Right kidney (tissue), 1 donor: ENCODE measurements around the gene TFAP2A.

ENCODE experiments used
- DNase-seq: peaks from one replicate; pipeline ENCODE4 v3.0.0-alpha.2; 2016

TFAP2A gene

GRCh38 chr6:10426781-10427279 is 12.0 kb upstream of the TFAP2A start:
- no peak for DNase-seq

- peak; percentile 83 for DNase-seq
Observed at GRCh38 chr6:10425975-10426780, 11.3 kb upstream of the TFAP2A start.

GRCh38 chr6:10425176-10425974 is 10.5 kb upstream of the TFAP2A start:
- DNase-seq = peak; percentile 53

GRCh38 chr6:10424040-10424439 is 9.2 kb upstream of the TFAP2A start:
- DNase-seq = no peak

- DNase-seq = no peak
Observed at GRCh38 chr6:10422737-10423034, 7.8 kb upstream of the TFAP2A start.

- peak; percentile 49 for DNase-seq
Observed at GRCh38 chr6:10421921-10422736, 7.3 kb upstream of the TFAP2A start.

- peak; percentile 54 for DNase-seq
Observed at GRCh38 chr6:10421158-10421920, 6.5 kb upstream of the TFAP2A start.

- DNase-seq = peak; percentile 35
Observed at GRCh38 chr6:10420546-10421157, 5.8 kb upstream of the TFAP2A start.

GRCh38 chr6:10419749-10420545 is 5.1 kb upstream of the TFAP2A start:
- peak; percentile 37 for DNase-seq

GRCh38 chr6:10418862-10419748 is 4.2 kb upstream of the TFAP2A start:
- DNase-seq = peak; percentile 73

- DNase-seq = peak; percentile 42
Observed at GRCh38 chr6:10418361-10418861, 3.5 kb upstream of the TFAP2A start.

GRCh38 chr6:10417681-10418104 is 2.8 kb upstream of the TFAP2A start:
- DNase-seq = peak; percentile 58

GRCh38 chr6:10416863-10417641 is 2.2 kb upstream of the TFAP2A start:
- peak; percentile 59 for DNase-seq

GRCh38 chr6:10416516-10416862 is 1.6 kb upstream of the TFAP2A start:
- DNase-seq = peak; percentile 44

GRCh38 chr6:10415617-10416480 is 975 bp upstream of the TFAP2A start:
- peak; percentile 54 for DNase-seq

- peak; percentile 69 for DNase-seq
Observed at GRCh38 chr6:10413850-10414738, 780 bp downstream of the TFAP2A start.
